Neural cell (in vitro differentiated cells): ENCODE results near the gene CCNK. TPM values are rescaled to one million over a fixed set of nuclear protein-coding genes. Genes with fewer than 3 reads are reported as not detected.

Source experiments
- H2AFZ ChIP-seq: fragments of 200-600, 300-800 bp; sonication (generic), shearing (Covaris generic); 2 replicates; pipeline ENCODE4 v1.6.0; 2014; ENCODE audit warnings: low read depth, mild to moderate bottlenecking, antibody characterized with exemption, low read length, moderate library complexity
- H3F3A ChIP-seq: fragments of 200-600 bp; shearing (Covaris generic); 2 replicates; pipeline ENCODE4 v1.6.1; 2016; ENCODE audit warnings: mild to moderate bottlenecking, moderate library complexity, mixed read lengths, antibody characterized with exemption, low read length; ENCODE audit not compliant: insufficient read depth, poor library complexity, severe bottlenecking
- H3K27ac ChIP-seq: fragments of 200-600, 300-800 bp; sonication (generic), shearing (Covaris generic); 2 replicates; pipeline ENCODE4 v1.5.1; 2014; ENCODE audit warnings: mild to moderate bottlenecking, low read length, moderate library complexity
- H3K27me3 ChIP-seq: fragments of 300-800, 200-600 bp; sonication (generic), shearing (Covaris generic); 2 replicates; pipeline ENCODE4 v1.6.0; 2014; ENCODE audit warnings: mild to moderate bottlenecking, low read depth, low read length, moderate library complexity; ENCODE audit not compliant: insufficient read depth
- H3K36me3 ChIP-seq: fragments of 300-800, 200-600 bp; sonication (generic), shearing (Covaris generic); 2 replicates; pipeline ENCODE4 v1.5.1; 2014; ENCODE audit warnings: mild to moderate bottlenecking, antibody characterized with exemption, low read length, moderate library complexity; ENCODE audit not compliant: insufficient read depth
- H3K4me2 ChIP-seq: fragments of 300-800, 200-600 bp; sonication (generic), shearing (Covaris generic); 2 replicates; pipeline ENCODE4 v1.6.0; 2014; ENCODE audit warnings: mild to moderate bottlenecking, low read length
- H3K4me3 ChIP-seq: fragments of 300-800, 200-600 bp; sonication (generic), shearing (Covaris generic); 2 replicates; pipeline ENCODE4 v1.5.1; 2014; ENCODE audit warnings: mild to moderate bottlenecking, low read length, moderate library complexity
- H3K79me2 ChIP-seq: fragments of 200-600 bp; shearing (Covaris generic); replicated peaks from 2 replicates; pipeline ENCODE4 v1.6.0; 2014; ENCODE audit warnings: mild to moderate bottlenecking, low read length, moderate library complexity; ENCODE audit not compliant: insufficient read depth
- H3K9ac ChIP-seq: fragments of 300-800, 200-600 bp; sonication (generic), shearing (Covaris generic); 2 replicates; pipeline ENCODE4 v1.6.1; 2016; ENCODE audit warnings: mild to moderate bottlenecking, low read length, mixed read lengths
- H3K9me2 ChIP-seq: fragments of 200-600 bp; shearing (Covaris generic); 2 replicates; pipeline ENCODE4 v1.6.1; 2016; ENCODE audit warnings: mild to moderate bottlenecking, low read length, mixed read lengths; ENCODE audit not compliant: insufficient read depth
- H3K9me3 ChIP-seq: fragments of 200-600, 300-800 bp; sonication (generic), shearing (Covaris generic); 2 replicates; pipeline ENCODE4 v1.6.1; 2016; ENCODE audit warnings: mild to moderate bottlenecking, mixed run types, low read length, moderate library complexity, mixed read lengths
- H4K20me1 ChIP-seq: fragments of 200-600 bp; shearing (Covaris generic); 2 replicates; pipeline ENCODE4 v1.6.1; 2016; ENCODE audit warnings: mild to moderate bottlenecking, mixed run types; ENCODE audit not compliant: insufficient read depth
- EP300 ChIP-seq: fragments of 450-650 bp; conservative IDR thresholded peaks from 2 replicates; pipeline ENCODE4 v1.6.1; 2014; ENCODE audit warnings: antibody characterized with exemption, mild to moderate bottlenecking, moderate library complexity; ENCODE audit not compliant: poor library complexity, severe bottlenecking
- EZH2 ChIP-seq: fragments of 200-600, 300-800 bp; shearing (Covaris generic), sonication (generic); IDR thresholded peaks from 2 replicates; pipeline ENCODE4 v1.6.1; 2014; ENCODE audit warnings: antibody characterized with exemption, low read length, borderline replicate concordance, mild to moderate bottlenecking; ENCODE audit not compliant: insufficient read depth, poor library complexity, severe bottlenecking
- MXI1 ChIP-seq: fragments of 450-650 bp; conservative IDR thresholded peaks from 2 replicates; pipeline ENCODE4 v1.6.1; 2014; ENCODE audit warnings: antibody characterized with exemption, mild to moderate bottlenecking; ENCODE audit not compliant: poor library complexity, severe bottlenecking
- POLR2AphosphoS5 ChIP-seq: IDR thresholded peaks from 2 replicates; pipeline ENCODE4 v1.6.1; 2012
- RAD21 ChIP-seq: fragments of 450-650 bp; conservative IDR thresholded peaks from 2 replicates; pipeline ENCODE4 v1.6.1; 2014; ENCODE audit warnings: antibody characterized with exemption, mild to moderate bottlenecking, moderate library complexity
- SMC3 ChIP-seq: fragments of 450-650 bp; conservative IDR thresholded peaks from 2 replicates; pipeline ENCODE4 v1.6.1; 2014; ENCODE audit warnings: antibody characterized with exemption, mild to moderate bottlenecking, moderate library complexity; ENCODE audit not compliant: poor library complexity
- TAF1 ChIP-seq: IDR thresholded peaks from 2 replicates; pipeline ENCODE4 v1.6.1; 2012; ENCODE audit warnings: low read depth
- polyA plus RNA-seq: library from polyadenylated mRNA; depleted of rRNA; stranded (reverse); fragments of >200 nt; gene quantifications from 2 replicates; pipeline ENCODE4 v1.2.3, GENCODE V29; 2014
- TF ChIP-seq, protein P1 (sequence below): fragments of 450-650 bp; IDR thresholded peaks from 2 replicates; pipeline ENCODE4 v1.5.1; 2014; ENCODE audit warnings: antibody characterized with exemption, mild to moderate bottlenecking, moderate library complexity; ENCODE audit not compliant: poor library complexity, severe bottlenecking
- TF ChIP-seq, protein P2 (sequence below): IDR thresholded peaks from 2 replicates; pipeline ENCODE4 v1.6.1; 2012; ENCODE audit warnings: borderline replicate concordance

The CCNK gene
- polyA plus RNA-seq, 1 donor from 2014 or later = 11.2 TPM

DNA sequence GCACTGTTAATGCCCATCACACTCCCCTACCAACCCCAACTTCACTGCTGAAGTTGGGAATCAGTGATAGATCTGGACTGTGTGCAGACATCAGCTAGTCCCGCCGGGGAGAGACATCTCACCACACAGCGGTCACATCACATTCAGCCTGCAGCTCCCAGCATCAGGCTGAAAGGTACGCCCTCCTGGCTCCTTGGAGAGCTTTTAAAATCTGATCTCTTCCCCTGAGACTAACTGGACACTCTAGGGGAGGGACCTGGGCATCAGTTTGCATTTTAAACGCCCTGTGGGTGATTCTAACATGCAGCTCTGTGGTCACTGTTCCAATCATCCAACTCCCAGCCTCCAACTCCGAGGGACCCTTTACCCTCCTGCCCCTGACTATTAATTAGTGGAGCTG is 64.4 kb downstream of the CCNK start:
- Histone ChIP-seq H3K27ac (no peak overlapping the region), H3K9me2 (no peaks in the 10 kb centered on the region), H3K27me3 (no peaks in the 10 kb centered on the region), H3K9me3 (no peaks in the 10 kb centered on the region), H2AFZ (no peak overlapping the region), H3K9ac (no peak overlapping the region), H3K36me3 (no peaks in the 10 kb centered on the region), H3K4me2 (no peak overlapping the region), H4K20me1 (no peaks in the 10 kb centered on the region), H3F3A (no peaks in the 10 kb centered on the region), H3K4me3 (no peak overlapping the region), H3K79me2 (peaks cover 18% of the 10 kb centered on the region)
- TF ChIP-seq EZH2 (no peak), MXI1 (no peak), POLR2AphosphoS5 (no peak)
- TF ChIP-seq, protein P1, sequence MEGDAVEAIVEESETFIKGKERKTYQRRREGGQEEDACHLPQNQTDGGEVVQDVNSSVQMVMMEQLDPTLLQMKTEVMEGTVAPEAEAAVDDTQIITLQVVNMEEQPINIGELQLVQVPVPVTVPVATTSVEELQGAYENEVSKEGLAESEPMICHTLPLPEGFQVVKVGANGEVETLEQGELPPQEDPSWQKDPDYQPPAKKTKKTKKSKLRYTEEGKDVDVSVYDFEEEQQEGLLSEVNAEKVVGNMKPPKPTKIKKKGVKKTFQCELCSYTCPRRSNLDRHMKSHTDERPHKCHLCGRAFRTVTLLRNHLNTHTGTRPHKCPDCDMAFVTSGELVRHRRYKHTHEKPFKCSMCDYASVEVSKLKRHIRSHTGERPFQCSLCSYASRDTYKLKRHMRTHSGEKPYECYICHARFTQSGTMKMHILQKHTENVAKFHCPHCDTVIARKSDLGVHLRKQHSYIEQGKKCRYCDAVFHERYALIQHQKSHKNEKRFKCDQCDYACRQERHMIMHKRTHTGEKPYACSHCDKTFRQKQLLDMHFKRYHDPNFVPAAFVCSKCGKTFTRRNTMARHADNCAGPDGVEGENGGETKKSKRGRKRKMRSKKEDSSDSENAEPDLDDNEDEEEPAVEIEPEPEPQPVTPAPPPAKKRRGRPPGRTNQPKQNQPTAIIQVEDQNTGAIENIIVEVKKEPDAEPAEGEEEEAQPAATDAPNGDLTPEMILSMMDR = no peak
- TF ChIP-seq, protein P2, sequence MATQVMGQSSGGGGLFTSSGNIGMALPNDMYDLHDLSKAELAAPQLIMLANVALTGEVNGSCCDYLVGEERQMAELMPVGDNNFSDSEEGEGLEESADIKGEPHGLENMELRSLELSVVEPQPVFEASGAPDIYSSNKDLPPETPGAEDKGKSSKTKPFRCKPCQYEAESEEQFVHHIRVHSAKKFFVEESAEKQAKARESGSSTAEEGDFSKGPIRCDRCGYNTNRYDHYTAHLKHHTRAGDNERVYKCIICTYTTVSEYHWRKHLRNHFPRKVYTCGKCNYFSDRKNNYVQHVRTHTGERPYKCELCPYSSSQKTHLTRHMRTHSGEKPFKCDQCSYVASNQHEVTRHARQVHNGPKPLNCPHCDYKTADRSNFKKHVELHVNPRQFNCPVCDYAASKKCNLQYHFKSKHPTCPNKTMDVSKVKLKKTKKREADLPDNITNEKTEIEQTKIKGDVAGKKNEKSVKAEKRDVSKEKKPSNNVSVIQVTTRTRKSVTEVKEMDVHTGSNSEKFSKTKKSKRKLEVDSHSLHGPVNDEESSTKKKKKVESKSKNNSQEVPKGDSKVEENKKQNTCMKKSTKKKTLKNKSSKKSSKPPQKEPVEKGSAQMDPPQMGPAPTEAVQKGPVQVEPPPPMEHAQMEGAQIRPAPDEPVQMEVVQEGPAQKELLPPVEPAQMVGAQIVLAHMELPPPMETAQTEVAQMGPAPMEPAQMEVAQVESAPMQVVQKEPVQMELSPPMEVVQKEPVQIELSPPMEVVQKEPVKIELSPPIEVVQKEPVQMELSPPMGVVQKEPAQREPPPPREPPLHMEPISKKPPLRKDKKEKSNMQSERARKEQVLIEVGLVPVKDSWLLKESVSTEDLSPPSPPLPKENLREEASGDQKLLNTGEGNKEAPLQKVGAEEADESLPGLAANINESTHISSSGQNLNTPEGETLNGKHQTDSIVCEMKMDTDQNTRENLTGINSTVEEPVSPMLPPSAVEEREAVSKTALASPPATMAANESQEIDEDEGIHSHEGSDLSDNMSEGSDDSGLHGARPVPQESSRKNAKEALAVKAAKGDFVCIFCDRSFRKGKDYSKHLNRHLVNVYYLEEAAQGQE = no peak

DNA sequence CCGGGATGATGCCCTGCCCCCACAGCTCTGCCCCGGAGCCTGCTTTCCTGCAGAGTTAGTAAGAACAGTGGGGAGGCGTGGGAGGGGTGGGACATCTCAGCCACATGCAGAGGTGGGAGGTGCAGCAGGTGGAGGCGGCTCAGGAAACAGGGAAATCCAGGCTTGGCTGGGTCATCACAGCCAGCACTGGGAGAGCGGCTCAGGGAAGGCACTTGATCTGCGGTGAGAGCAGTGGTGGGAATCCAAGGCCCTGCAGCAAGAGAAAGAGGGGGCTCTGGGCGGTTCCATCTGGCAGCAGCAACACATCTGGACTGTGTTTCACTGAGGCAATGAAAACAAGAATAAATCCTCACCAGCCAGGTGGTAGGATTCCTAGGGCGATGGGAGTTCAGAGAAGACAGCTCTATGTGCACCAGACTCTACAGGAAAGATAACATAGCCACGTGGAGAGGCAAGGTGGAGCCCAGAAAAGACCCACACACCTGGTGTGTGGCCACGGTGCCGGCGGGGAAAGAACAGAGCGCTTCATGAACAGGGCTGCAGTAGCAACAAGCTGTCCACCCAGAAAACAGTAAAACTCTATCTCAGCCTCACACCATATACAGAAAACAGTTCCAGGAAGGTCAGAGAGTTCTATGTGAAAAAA is 65.1 kb downstream of the CCNK start:
- Histone ChIP-seq H4K20me1 (no peaks in the 10 kb centered on the region), H3K36me3 (no peaks in the 10 kb centered on the region), H3K4me3 (no peak overlapping the region), H2AFZ (no peak overlapping the region), H3K27me3 (no peaks in the 10 kb centered on the region), H3K9ac (no peak overlapping the region), H3K9me3 (no peaks in the 10 kb centered on the region), H3K9me2 (no peaks in the 10 kb centered on the region), H3K4me2 (no peak overlapping the region), H3K79me2 (peaks cover 24% of the 10 kb centered on the region), H3F3A (no peaks in the 10 kb centered on the region), H3K27ac (no peak overlapping the region)
- TF ChIP-seq SMC3 (no peak), EZH2 (no peak), EP300 (no peak), TAF1 (no peak), POLR2AphosphoS5 (no peak), RAD21 (no peak), MXI1 (no peak)
- TF ChIP-seq, protein P1 = no peak
- TF ChIP-seq, protein P2 = no peak
